Right ventricle myocardium inferior (tissue), 1 donor: ENCODE results near the gene PDE1C. TPM values are rescaled to one million over a fixed set of nuclear protein-coding genes. Genes with fewer than 3 reads are reported as not detected.

Source experiments
- ATAC-seq: fragments of 200-7000 bp; cut with Tn5 transposase; one replicate; pipeline ENCODE4 v1.9.1; 2020; ENCODE audit warnings: mild to moderate bottlenecking, moderate library complexity
- DNase-seq: peaks from one replicate; pipeline ENCODE4 v3.0.0; 2021; ENCODE audit errors: missing footprints
- intact Hi-C: fragments of 100-400 bp; cut with DNase I; formaldehyde crosslinking; loops from one replicate; pipeline ENCODE4 v1.11.0; 2022
- total RNA-seq: library from RNA; stranded (reverse); fragmentation: NEBNext Ultra II Directional; extraction: Animal tissue kit (Norgen Biotek cat#: 25700); gene quantifications from one replicate; pipeline ENCODE4 v1.2.1, GENCODE V29; 2021
- donor health status: DM: no; HTN: yes; CAD: no; lungs with severe emphysema.

PDE1C gene
- total RNA-seq, 1 donor from 2014 or later = 198 TPM

- no peak for DNase-seq
- intact Hi-C loops = no loop called here
- ATAC-seq = peak; percentile 60
These were observed 17.0 kb downstream of the PDE1C start for GRCh38 chr7:32053204-32053603.

- intact Hi-C loops = no loop called here
- ATAC-seq = no peak
- no peak for DNase-seq
These were observed 19.1 kb downstream of the PDE1C start for GRCh38 chr7:32051128-32051527.

DNA sequence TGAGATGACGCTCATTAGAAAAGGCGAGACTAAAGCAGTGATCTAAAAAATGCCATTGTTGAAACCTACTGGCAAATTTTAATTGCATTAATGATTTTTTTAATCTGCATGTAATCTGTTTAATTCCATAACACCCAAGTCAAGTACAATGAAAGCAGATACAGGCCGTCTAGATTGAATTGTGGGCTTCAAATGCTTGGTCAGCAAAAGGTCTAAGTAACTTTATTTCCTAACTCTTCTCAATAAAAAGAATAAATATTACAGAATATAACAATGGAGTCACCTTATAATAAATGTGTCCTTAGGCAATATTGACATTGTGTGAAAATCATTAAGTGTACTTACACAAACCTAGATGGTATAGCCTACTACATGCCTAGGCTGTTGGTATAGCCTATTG, 20.6 kb downstream of the PDE1C start:
- ATAC-seq (no peak), DNase-seq (no peak)
- intact Hi-C loops = no loop called here

- no peak for ATAC-seq
- no peak for DNase-seq
- intact Hi-C loops = no loop called here
These were observed 21.2 kb downstream of the PDE1C start for GRCh38 chr7:32048970-32049491.

GRCh38 chr7:32047801-32048200, 22.4 kb downstream of the PDE1C start:
- intact Hi-C loops = no loop called here
- ATAC-seq (no peak), DNase-seq (no peak)

DNA sequence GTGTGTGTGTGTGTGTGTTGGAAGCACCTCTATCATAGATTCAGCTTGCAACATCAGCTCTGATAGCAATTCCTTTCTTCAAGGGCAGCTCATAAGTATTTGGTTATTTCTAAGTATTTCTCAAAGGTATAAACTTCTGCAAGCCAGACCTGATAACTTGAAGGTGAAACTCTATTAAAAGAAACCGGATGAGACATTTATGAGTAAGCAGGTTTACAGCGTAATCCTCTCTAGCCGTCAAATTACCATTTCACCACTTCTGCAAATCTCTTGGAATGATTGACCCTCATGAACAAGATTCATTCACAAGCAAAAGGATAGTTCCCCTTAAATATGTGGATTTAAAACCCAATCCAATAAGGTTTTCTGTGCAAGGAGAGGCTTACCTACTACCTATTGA, 23.1 kb downstream of the PDE1C start:
- ATAC-seq (no peak), DNase-seq (no peak)
- intact Hi-C loops = no loop called here

DNA sequence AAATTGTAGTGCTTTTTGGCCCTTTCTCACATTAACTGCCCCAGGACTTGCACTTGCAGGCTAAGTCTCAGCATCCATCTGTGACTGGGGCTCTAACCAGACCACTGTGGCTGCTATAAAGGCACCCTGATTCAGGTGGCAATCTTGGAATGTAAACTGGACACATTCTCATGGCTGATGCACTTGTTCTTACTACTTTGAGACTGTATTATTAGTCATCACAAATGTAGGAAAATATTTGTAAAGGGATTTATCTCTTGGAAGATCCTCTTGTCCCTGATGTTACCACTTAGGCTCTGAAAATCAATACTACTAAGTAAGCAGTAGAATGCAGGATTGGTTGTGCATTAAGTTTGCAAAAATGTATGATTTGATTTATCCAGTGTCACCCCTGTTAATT, 25.0 kb downstream of the PDE1C start:
- intact Hi-C loops = no loop called here
- ATAC-seq (no peak), DNase-seq (no peak)

DNA sequence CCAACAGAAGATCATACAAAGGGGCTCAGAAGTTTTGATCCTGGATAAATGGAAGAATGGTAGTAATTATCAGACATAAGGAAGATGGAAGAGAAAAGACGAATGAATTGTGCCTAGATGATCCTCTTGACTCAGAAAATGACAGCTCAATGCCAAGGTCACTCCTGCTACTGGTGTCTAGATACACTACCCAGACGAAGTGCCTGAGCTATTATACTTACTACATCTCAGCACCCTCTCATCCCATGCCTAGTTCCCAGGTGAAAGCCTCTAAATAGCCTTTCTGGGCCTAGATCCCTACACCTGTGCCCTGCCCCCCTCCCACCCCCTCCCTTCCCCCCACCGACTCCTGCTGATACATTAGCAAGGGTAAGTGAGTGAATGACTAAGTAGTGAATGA, 25.5 kb downstream of the PDE1C start:
- intact Hi-C loops = no loop called here
- ATAC-seq (no peak), DNase-seq (no peak)

GRCh38 chr7:32043688-32044087, 26.5 kb downstream of the PDE1C start:
- DNase-seq = no peak
- no peak for ATAC-seq
- intact Hi-C loops = no loop called here

- ATAC-seq = peak; percentile 50
- DNase-seq = no peak
- intact Hi-C loops = no loop called here
These were observed 27.3 kb downstream of the PDE1C start for GRCh38 chr7:32042900-32043299.

DNA sequence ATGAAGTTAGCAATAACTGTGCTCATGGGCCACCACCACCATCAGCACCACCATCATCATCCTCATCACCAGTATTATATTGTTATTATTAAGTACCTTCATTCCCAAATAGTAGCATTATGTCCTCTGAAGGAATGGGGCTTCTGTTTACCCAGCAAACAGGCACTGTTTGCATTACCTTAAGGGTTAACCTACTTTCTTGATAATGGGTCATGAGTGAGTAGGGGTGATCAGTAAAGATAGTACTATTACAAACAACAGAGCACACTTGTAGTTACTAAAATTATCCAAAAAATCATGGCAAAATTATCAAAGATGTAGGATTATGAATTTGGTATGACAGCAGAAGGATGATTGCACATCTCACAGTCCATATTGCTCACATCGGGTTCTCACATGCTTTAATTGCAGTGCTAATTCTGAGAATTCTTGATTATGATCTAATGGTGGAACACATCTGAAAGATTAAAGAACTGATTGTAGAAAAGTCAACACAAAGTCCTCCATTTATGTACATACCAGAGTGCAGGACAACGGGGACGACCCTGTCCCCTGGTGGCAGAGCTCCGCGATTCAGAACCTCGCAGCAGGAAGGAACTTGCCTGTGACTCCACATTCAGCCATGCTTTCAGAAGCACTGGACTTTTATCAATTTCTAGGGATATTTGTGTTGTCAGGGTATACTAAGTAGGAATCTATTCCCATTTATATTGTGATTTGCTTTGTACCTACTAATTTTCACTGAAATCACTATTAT, 31.0 kb downstream of the PDE1C start:
- intact Hi-C loops = no loop called here
- no peak for ATAC-seq
- peak; percentile 62 for DNase-seq

DNA sequence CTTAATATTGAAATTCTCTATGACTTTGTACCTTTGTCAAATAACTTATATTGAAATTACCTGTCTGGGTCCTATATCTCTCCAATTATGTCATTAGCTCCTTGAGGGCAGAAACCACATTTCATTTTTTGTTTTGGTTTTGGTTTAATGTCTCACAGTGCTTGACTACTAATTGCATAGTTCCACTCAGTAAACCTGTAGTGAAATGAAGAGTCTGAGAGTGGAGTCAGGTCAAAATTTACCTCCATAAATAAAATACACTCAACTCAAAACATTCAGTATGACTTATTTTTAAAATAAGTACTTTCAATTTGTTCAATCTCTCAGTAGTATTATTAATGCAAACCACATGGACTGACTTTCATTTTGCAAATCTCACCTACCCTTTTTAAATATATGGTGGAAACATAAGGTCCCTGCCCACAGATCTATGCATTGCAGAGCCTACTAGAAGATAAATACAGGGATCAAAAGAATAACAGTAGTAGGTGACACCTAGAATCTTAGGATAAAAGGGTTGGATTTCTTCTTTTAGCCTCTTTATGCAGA, 32.5 kb downstream of the PDE1C start:
- intact Hi-C loops = no loop called here
- no peak for ATAC-seq
- no peak for DNase-seq

- intact Hi-C loops = no loop called here
- no peak for DNase-seq
- no peak for ATAC-seq
These were observed 33.6 kb downstream of the PDE1C start for GRCh38 chr7:32036557-32036956.

DNA sequence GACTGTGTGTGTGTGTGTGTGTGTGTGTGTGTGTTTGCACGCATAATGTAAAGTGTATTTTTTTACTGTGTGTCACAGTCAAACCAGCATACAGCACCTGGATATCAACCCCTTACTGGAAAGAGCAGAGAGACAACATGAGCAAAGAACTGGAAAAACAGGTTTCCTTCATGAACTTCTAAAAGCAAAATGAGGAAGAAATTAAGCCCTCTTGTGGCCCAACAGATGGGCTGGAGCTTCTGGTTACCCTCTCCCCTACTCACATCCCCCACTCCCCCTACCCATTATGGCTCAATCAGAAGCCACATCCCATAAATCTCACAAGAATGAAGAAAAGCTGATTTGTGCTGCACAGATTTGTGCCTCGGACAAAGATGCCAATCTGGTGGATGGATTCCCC, 36.2 kb downstream of the PDE1C start:
- DNase-seq (no peak), ATAC-seq (no peak)
- intact Hi-C loops = no loop called here

DNA sequence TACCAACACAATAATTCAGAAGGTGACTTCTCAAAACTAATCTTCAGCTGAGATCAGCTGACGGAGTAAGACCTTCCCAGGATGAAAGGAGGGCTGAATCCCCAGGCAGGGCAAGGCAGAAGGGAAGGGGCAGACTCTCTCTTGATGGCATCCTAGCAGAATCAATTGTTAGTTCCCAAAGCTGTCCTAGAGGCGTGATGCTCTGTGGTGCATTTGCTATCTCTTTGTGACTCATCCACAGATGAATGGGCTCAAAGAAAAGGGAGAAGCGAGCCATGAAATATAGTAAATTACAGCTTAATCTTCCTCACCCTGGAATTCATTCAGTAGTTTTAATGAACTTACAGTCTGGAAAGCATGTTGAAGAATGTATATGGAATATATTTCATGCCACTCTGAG, 37.2 kb downstream of the PDE1C start:
- DNase-seq = no peak
- no peak for ATAC-seq
- intact Hi-C loops = no loop called here

DNA sequence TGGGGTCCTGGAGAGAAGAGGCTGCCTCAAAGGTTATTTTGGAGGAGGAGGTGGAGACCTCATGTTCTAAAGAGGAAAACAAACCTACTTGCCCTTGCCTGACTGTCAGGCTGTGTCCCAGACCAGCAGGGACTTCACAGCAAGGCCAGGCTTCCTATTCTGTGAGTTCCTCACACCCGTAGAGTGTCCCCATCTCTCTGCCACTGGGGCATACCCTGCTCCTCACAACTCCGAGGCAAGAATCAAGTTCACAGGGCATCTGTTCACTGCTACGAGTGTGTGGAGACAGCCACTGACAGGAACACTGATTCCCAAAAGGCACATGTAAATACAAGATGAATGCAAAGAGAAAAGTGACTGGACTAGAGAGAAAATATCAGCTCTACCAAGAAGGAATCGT, 38.0 kb downstream of the PDE1C start:
- ATAC-seq = peak; percentile 56
- intact Hi-C loops = no loop called here
- no peak for DNase-seq

- ATAC-seq (peak; percentile 40), DNase-seq (no peak)
- intact Hi-C loops = no loop called here
These were observed 39.1 kb downstream of the PDE1C start for GRCh38 chr7:32030904-32031692.

DNA sequence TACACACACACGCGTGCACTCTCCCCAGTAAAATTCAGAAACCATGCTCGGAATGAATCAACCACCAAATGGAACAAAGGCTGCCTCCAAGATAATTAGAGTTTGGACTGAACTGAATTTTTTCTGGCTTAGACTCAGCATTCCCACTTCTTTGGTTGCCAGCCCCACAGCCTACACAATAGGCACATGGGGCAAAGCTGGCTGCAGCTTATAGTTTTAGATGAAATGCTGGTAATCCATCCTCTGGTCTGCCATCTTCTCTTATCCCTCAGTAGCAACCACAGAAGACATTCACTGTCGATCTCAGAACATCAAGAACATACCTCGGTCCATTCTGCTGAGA, 44.2 kb downstream of the PDE1C start:
- no peak for DNase-seq
- intact Hi-C loops = no loop called here
- ATAC-seq = no peak

- intact Hi-C loops = no loop called here
- ATAC-seq (no peak), DNase-seq (no peak)
These were observed 44.7 kb downstream of the PDE1C start for GRCh38 chr7:32025381-32026082.
